DMS79 treated with DMSO at 0.1 percent for 48 hours (cell line): ENCODE data around the gene TNNC2.

Experiments
- DNase-seq: peaks from one replicate; lab custom pipeline; 2025; lab: John Stamatoyannopoulos, UW

Gene TNNC2

DNA sequence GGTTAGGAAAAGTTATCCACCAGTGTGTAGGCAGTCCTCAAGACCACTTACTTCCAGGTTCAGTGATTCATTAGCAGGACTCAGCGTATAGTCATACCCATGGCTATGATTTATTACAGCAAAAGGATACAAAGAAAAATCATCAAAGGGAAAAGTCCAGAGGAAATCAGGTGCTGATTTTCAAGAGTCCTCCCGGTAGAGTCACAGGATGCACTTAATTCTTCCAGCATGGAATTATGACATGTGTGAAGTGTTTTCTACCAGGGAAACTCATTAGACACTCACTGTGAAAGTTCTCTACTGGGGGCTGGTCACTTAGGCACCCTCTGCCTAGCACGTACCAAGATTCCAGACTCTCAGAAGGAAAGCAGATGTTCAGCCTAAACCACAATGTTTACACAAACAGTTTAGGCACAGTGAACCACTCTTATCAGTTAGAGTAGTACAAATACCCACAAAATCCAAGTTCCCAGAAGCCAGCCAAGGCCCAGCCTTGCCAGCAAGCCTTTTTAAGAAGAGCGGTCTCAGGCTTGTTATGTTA is 45.7 kb downstream of the TNNC2 start:
- DNase-seq: peak; percentile 28

DNA sequence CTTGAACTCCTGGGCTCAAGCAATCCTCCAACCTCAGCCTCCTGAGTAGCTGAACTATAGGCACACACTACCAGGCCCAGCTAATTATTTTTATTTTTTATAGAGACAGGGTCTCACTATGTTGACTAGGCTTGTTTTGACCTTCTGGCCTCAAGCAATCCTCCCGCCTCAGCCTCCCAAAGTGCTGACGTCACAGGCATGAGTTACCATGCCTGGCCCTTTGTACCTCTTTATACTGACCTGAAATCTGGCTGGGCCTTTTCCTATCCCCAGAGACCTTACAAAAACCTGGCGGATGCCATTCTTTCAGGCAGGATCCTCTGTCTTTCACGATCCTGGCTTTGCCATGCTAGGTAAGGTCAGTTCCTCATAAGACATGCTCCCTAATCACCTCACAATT is 47.0 kb downstream of the TNNC2 start:
- DNase-seq: no peak

DNA sequence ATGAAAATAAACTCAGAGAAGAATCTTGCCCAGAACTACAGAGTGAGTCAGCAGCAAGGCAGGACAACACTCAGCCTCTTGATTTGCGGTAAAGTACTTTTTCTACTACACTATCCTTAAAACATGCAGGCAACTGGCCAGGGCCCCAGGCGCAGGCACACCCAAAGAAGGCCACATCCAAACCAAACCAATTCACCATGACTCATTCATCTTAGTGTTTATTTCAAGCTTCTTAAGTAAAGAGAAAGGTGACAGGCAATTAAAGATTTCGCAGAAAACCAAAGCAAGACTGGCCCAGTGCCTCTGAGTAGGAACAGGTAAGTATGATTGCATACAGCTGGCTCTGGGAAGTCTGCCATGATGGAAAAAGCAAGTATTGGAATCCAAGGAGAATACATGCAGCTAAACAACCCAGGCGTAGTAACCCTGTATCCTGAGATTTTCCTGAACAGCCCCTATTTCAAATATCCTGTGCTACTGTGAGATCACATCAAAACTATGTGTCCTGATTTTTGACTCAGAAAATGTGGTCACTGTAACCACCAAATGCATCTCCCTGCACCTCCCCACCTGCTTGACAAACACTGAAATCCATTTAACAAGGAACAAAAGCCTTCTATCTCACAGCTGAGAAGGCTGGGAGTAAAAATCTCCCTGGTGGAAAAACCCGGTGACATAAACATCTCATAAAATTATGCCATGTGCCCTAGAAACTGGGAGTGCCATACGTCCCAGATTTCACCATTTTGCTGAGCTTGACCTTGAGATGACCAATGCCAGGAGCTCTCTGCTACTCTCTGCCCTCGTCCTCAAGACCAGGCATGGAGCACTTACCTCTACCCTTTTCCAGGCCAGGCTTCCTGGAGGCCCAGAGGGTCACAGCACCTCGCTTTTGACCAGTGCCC is 47.8 kb downstream of the TNNC2 start:
- peak; percentile 51 for DNase-seq

DNA sequence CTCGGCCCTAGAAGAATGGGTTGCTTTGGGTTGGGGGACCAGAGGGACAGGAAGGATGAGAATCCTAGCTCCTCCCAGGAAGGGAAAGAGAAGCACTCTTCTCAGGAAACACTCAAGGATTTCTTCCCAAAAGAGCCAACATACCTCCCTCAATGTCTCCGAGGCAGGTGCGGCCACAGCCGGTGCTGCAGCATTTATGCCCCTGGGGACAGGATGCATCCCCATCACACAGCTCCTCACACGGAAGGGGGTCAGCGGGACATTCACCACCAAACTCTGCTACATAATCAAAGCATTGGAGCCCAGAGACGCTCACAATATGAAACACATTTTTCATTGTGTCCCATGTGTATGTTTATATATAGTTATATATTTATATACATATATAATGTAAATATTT is 50.2 kb downstream of the TNNC2 start:
- no peak for DNase-seq

DNA sequence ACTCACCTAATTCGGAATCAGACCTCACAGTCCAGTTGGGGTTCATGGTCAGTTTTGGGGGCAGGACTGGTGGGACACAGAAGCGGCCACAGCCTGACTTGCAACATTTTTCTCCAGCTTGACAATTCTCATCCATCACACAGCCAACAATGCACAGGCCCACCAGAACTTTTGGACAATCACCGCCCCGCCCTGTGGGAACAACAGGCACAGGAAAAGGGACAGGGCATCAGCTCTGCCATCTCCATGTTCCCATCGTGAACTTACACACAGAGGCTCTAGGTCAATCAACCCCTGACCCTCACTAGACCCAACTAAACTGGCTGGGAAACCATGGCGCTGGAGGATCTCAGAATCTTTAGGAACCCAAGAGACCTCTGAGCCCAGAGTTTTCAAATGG is 51.7 kb downstream of the TNNC2 start:
- DNase-seq: no peak

DNA sequence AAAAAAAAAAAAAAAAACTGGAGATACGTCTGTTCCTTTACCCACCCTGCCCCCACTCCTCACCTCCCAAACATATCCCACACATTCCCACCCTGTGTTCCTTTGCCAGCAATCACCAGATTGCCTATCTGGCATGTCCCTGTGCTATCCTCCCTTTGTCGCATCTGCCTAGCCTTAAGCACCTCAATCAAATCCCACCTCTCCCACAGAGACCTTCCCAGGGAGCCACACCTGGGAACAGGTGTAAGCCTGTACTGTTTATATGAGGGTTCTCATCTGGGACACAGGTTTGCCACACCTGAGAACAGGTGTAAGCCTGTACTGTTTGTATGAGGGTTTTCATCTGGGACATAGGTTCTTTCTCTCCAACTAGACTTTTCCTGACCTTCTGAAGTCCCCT is 52.2 kb downstream of the TNNC2 start:
- DNase-seq: no peak
